HG03442 (cell line): ENCODE results near the gene PLIN4.
"Not testable (repeated sequence)": the region's sequence is repeated elsewhere in the genome, so short reads cannot be mapped to it uniquely, and the experiment has no call there.

Source experiments
- ATAC-seq: cut with Tn5 transposase; IDR thresholded peaks from one replicate; pipeline ENCODE4 v1.9.1; 2021; ENCODE audit warnings: mild to moderate bottlenecking, moderate library complexity; ENCODE audit not compliant: unreplicated experiment

Gene PLIN4

DNA sequence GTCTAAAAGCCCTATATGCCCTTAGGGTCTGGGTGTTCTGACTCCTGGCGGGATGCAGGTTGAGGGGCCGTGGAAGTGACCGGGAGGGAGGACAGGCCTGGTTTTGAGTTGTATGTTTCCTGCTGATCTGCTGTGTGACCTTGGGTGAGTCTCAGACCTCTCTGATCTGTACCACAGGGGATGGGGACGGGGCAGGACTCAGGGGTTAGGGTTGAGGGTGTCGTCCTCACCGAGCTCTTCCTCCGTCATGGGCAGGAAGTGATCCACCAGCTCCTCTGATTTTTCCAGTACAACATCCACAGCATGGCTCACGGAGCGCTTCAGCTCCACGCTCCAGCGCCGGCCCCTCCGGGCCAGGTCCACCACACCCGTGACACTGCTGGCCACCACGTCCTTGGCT, 10.6 kb upstream of the PLIN4 start:
- no peak for ATAC-seq

DNA sequence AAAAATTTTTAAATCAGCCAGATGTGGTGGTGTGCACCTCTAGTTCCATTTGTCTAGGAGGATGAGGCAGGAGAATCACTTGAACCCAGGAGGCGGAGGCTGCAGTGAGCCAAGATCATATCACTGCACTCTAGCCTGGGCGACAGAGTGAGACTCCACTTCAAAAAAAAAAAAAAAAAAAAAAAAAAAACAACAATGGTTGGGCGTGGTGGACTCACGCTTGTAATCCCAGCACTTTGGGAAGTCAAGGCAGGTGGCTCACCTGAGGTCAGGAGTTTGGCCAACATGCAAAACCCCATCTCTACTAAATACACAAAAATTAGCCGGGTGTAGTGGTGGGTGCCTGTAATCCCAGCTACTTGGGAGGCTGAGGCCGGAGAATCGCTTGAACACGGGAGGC, 9.1 kb upstream of the PLIN4 start:
- ATAC-seq = not testable (repeated sequence)

DNA sequence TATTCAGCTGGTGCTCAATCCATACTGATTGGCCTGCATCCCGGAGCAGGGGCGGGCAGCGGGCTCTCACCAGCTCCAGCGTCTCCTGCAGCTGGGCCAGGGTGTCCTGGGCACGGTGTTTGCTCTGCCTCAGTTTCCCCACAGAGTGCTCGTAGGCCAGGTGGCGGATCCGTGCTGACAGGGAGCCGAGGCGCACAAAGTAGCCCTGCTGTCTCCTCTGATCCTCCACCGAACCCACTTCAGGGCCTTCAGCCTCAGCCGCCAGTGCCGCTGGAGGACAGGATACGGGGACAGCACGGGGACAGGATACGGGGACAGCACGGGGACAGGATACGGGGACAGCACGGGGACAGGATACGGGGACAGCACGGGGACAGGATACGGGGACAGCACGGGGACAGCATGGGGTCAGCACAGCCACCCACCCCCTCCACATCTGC, 7.3 kb upstream of the PLIN4 start:
- no peak for ATAC-seq

DNA sequence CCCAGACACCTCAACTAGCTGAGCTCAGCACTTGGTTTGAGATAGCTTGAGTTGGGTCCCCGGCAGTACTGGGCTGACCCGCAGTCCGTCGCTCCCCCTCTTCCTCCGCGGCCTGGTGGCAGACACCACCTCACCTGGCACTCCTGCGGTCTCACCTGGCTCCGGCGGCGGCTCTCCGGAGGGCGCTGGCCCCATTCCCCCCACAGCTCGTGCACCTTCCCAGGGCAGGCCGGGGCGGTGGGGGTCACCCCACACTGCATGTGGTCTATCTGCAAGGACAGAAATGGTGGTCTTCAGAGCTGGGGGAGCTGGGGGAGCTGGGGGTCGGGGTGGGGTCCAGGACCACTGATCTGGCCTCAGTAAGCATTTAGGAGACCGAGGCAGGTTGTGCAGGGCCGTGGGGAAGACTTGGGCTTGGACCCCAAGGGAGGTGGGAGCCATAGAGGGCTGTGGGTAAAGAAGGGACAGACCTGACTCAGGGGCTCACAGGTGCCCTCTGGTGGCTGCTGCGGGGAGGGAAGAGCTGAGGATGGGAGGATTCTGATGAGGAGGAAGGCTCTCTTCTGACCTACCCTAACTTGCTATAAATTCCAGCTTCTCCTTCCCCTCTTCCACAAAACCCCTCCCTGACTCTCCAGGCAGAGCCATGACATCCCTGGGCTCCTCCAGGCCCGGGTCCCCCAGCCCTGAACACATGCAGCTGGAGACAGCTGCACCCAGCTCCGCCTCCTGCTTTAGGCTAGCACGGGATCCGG, 6.7 kb upstream of the PLIN4 start:
- no peak for ATAC-seq

DNA sequence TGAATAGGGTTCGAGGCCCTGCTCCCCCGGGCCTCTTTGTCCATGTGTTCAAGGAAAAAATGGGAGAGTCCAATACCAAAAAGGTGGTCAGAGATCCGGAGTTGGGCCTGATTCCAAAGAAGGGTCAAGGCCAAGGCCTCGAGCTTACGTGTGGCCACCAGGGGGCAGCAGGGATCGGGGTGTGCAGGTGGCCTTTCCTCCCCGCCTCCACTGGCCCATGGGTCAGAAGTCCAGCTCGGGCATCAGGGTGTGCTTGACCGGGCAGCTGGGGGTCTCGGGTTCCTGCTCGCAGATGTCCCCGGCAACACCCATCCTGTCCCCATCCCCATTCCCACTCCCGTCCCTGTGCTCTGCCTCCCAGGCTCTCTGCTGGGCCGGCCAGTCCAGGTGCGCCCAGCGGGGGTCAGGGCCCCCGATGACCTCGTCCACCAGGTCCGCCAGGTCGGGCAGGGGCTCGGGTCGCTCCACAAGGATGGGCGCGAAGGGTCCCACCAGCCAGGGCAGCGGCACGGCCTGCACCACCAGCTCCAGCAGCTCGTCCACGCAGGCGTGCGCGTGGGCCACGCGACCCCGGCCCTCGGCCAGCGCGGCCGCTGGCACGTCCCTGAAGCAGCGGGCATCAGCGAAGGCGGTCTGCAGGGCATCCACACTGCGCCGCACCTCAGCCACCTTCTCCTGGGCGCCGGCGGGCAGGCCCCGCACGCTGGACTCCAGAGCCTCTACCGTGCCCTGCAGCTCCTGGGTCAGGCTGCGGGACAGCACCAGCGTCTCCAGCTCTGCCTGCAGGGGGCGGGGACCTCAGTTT, 5.2 kb upstream of the PLIN4 start:
- no peak for ATAC-seq

DNA sequence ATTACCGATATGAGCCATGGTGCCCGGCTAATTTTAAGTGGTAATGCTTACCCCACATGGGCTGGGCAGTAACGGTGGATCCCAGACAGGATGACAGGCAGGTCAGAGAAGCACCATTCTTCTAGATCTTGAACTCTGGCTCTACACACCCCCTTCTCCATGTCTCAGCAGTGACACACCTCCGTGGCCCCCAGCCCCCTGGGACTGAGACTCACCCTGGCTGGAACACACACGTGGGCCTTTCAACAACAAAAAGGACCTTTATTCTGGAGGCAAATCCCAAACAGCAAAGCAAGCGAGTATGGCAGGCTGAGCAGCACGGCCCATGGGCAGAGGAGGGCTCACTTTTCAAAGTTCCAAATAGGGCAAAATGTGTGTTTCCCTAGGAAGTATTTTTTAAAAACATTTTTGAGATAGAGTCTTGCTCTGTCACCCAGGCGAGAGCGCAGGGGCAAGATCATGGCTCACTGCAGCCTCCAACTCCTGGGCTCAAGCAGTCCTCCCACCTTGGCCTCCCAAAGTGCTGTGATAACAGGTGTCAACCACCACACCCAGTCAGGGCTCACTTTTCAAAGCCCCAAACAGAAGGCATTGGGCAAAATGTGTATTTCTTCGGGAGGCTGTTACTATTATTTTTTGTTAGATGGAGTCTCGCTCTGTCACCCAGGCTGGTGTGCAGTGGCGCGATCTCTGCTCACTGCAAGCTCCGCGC, 4.2 kb upstream of the PLIN4 start:
- ATAC-seq = no peak

DNA sequence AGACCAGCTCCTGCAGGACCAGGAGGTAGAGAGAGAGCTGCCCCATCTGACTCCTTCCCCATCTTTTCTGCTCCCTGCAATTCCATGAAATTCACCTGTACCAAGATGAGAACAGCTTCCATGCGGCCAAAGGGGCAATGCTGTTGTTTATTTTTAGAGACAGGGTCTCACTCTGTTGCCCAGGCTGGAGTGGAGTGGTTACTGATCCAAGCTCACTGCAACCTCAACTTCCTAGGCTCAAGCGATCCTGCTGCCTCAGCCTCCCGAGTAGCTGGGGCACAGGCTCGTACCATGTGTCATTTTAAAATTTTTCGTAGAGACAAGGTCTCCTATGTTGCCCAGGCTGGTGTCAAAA, 3.6 kb upstream of the PLIN4 start:
- no peak for ATAC-seq

DNA sequence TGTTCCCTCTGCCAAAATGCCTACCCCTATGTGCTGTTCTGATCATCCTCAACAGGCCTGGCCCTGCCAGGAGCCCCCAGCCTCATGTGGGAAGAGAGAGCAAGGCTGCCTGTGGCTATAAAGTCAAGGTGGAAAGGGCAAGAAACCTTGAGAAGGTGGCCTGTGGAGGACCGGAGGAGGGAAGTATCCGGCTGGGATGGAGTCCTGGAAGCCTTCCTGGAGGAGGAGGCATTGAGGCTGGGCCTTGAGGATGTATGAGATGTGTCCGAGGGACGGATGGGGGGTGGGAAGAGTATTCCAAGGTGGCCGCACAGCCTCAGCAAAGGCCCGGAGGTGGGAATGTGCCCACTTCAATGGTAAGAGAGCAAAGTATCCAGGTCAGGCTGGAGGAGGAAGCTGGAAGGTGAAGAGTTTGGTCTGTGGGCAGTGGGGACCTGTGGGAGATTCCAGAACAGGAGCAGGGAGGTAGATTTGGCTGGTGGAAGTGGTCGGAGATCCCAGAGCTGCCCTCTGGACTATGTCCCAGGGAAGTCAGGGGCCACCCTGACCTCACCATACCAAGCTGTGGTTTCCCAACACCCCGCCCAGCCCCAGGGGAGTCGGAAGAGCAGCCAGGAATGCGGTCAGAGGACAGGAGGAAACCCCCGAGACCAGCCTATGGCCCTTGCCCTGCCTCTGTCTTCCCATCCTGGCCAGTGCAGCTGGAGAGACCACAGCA, 3.0 kb upstream of the PLIN4 start:
- no peak for ATAC-seq

DNA sequence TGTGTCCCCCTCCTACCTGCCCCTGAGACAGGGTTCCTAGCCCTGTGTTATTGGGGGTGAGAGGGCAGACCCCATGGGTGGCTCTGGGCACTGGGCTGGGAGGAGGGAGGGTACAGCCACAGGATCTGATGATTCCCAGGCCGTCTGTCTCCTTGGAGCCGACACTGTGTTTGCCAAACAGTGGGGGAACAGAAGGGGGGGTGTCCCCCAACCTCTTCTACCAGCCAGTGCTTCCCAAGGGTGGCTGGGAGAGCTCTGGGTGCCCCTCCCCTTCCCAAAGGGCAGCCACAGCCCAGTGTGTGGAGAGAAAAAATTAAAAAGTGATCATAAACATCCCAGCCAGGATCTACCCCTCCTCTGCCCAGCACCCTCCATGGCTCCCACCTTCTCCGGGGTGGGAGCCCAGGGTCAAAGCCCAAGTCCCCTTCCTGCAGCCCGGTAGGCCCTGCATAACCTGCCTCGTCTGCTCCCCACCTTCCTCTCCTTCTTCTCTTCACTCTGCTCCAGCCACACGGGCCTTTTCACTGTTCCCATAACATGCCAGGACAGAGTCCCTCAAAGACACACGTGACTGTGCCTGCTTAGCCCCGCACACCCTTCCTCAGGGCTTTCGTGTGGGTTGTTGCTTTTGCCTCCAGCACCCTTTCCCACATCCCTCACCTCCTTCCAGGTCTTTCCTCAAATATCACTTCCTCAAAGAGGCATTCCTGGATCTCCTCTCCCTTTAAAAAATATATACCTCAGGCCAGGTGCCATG, 1.4 kb upstream of the PLIN4 start:
- ATAC-seq = no peak

DNA sequence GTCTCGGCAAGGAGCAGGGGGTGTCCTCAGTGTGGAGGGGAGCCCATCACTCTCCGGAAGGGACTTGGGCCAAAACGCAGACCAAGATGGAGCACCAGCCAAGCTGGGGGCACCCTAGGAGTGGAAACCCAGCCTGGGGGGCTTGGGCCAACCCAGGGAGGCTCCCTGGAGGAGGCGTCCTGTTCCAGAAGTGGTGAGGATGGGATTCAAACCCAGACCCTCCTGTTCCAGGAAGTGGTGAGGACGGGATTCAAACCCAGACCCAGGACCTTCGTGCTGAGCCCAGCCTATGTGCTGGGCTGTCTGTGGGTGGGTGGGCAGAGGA, 848 bp upstream of the PLIN4 start:
- no peak for ATAC-seq

DNA sequence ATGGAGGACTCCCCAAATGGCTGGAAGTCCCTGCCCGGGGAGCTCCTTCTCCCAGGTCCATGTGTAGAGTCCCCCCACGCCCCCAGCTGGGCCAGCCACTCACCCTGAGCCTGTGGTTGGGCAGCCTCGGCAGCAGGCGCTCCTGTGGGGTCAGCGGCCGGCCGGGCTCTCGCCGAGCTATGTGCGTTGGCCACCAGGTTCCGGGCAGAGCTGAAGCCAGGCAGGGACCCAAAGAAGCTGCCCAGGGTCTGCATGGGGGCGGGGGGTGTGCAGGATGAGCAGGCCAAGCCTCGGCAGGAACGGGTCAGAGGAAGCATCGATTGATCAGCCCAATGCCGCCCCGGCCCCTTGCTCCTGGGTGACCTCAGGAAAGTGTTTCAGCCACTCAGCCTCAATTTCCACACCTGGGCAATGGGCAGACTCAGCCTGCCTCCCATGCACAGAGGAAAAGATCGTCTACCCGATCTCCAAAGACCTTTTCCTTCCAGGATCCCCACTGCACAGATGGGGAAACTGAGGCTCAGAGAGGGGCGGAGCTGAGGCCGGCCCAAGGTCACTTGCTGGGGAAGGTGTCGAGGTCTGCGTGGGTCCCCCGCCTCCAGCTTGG, 732 bp downstream of the PLIN4 start:
- ATAC-seq = no peak

DNA sequence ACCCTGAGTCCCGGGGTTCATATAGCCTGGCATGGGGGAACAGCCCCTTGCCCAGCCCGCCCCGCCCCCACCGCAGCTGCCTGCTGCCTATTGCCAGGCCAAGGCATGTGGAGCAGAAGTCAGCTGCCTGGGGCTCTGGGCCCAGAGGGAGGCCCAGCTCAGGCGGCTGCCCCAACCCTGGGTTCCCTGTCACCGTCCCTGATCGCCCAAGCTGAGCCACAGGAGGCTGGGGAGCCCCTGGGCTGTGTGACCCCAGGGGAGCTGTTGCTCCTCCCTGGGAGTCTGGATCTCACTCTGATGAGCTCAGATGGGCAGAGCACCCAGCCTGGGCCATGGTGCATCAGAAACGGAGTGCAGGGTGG, 1.4 kb downstream of the PLIN4 start:
- ATAC-seq = no peak

DNA sequence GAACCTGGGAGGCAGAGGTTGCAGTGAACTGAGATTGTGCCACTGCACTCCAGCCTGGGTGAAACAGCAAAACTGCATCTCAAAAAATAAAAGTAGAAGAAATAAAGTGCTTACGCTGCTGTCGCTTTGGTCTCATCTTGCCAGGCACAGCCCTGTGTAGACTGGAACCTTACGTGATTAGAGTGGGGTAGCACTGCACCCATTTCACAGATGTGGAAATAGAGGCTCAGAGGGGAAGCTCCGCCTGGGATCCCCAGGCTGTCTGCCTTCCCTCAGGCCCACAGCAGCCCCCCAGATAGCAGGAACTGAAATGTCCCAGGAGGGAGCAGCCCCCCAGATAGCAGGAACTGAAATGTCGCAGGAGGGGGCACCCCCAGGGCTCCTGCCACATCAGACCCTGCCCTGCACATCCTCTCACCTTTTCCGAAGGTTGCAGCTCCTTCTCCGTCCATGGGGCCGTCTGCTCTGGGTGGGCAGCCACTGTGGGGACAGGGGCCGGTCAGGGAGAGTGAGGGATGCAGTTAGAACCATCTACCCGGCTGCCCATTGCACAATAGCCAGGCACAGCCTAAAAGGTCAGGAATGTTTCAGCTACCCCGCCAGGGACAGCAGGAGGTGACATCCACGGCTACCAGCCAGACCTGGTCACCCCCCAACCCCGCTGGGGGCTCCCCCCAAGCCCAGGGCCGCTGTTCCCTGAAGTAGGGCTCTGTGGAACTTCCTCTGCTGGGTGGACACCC, 1.9 kb downstream of the PLIN4 start:
- ATAC-seq = no peak

DNA sequence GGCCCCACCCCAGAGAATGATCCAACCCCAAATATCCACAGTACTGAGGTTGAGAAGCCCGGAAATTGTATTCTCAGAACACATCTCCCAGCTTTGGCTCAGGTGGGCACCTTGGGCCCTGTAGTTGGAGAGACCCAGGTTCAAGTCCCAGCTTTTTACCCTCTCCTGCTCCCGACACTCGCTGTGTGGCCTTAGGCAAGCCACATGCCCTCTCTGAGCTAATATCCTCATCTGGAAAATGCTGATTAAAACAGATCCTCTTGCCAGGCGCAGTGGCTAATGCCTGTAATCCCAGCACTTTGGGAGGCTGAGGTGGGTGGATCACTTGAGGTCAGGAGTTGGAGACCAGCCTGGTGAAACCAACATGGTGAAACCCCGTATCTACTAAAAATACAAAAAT, 2.6 kb downstream of the PLIN4 start:
- no peak for ATAC-seq

DNA sequence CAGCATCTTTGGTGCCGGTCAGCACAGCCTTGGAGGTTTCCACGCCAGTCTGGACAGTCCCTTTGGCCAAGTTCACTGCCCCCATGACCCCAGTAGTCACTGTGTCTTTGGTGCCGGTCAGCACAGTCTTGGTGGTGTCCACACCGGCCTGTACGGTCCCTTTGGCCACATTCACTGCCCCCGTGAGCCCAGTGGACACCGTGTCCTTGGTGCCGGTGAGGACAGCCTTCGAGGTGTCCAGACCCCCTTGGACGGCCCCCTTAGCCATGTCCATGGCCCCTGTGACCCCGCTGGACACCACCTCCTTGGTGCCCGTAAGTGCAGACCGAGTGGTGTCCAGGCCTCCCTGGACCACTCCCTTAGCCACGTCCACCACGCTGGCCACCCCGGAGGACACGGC, 5.0 kb downstream of the PLIN4 start:
- no peak for ATAC-seq

DNA sequence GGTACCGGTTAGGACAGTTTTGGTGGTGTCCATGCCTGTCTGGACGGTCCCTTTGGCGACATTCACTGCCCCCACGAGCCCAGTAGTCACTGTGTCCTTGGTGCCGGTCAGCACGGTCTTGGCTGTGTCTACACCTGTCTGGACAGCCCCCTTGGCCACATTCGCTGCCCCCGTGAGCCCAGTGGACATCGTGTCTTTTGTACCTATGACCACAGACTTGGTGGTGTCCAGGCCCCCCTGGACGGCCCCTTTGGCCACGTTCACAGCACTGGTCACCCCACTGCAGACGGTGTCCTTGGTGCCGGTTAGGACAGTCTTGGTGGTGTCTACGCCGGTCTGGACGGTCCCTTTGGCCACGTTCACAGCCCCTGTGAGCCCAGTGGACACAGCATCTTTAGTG, 6.2 kb downstream of the PLIN4 start:
- ATAC-seq = no peak

DNA sequence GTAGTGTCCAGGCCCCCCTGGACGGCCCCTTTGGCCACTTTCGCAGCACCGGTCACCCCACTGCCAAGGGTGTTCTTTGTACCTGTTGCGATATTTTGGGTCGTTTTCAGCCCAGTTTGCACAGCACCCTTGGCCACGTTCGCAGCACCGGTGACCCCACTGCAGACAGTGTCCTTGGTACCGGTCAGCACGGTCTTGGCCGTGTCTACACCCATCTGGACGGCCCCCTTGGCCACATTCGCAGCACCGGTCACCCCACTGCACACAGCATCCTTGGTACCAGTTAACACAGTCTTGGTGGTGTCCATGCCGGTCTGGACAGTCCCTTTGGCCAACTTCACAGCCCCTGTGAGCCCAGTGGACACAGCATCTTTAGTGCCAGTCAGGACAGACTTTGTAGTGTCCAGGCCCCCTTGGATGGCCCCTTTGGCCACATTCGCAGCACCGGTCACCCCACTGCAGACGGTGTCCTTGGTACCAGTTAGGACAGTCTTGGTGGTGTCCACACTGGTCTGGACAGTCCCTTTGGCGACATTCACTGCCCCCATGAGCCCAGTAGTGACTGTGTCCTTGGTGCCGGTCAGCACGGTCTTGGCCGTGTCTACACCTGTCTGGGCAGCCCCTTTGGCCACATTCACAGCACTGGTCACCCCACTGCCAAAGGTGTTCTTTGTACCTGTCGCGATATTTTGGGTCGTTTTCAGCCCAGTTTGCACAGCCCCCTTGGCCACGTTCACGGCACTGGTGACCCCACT, 6.8 kb downstream of the PLIN4 start:
- no peak for ATAC-seq

DNA sequence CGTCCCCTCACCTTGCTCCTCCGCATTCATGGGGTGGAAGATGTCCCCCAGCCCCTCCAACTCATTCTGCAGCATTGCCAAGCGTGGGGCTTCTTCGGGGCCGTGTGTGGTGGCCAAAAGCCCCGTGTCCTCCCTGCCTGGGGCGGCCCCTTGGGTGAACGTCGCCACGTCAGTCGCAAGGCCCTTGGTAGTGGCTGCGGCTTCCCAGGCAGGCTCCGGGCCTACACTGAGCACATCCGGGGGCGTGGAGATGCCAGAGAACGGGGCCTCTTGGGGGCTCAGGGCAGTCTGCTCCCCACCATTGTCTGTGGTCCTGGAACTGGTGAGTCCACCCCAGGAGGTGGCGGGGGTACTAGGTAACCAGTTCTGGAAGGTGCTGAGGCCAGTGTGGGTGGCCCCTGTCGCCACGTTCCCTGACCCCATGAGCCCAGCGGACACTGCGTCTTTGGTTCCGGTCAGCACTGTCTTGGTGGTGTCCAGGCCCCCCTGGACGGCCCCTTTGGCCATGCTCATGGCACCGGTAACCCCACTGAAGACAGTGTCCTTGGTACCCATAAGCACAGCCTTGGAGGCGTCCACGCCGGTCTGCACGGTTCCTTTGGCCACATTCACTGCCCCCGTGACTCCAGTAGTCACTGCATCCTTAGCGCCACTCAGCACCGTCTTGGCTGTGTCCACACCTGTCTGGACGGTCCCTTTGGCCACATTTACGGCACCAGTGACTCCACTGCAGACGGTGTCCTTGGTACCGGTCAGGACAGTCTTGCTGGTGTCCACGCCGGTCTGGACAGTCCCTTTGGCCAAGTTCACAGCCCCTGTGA, 7.6 kb downstream of the PLIN4 start:
- ATAC-seq = no peak
